ENCODE measurements around the gene FGG.

DNA sequence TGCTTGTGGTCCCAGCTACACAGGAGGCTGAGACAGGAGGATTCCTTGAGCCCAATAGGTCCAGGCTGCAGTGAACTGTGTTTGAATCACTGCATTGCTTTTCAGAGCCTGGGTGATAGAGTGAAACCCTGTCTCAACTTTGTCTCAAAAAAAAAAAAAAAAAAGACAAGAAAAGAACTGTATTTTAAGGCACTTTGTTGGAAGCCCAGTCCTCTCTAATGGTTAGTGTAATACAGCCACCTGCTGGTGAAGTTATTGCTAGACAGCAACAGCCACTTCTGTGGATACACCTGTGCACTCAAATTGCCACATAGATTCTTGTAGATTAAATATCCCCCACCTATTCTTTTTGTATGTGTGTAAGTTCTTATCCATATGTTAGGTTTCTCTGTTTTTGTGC is 10.1 kb upstream of the FGG start:
- TF ChIP-seq EZH2 (IDR thresholded peaks at IDR 0.05; ENCODE audit: insufficient read depth, poor library complexity, severe bottlenecking): no peak
- no peak for TF ChIP-seq EZH2phosphoT487 (IDR thresholded peaks at IDR 0.05; ENCODE audit: insufficient read depth, low read depth)

All from GM23248 (cell line).